H1 (cell line): Measurements from ENCODE around the gene SLC38A2. TPM values are rescaled to one million over a fixed set of nuclear protein-coding genes. Genes with fewer than 3 reads are reported as not detected.

ENCODE experiments used
- BRCA1 ChIP-seq: IDR thresholded peaks from 2 replicates; pipeline ENCODE4 v1.6.1; 2012; ENCODE audit warnings: low read depth, low read length, improper control_type of control experiment
- CHD7 ChIP-seq: fragments of 300-600 bp; sonication (generic); IDR thresholded peaks from 2 replicates; pipeline ENCODE4 v1.7.1; 2012; ENCODE audit warnings: low read length, moderate library complexity, mild to moderate bottlenecking, inconsistent platforms; ENCODE audit not compliant: insufficient replicate concordance
- FOSL1 ChIP-seq: IDR thresholded peaks from 2 replicates; pipeline ENCODE4 v1.6.1; 2011; ENCODE audit warnings: mild to moderate bottlenecking, low read depth, low read length, moderate library complexity; ENCODE audit not compliant: insufficient read depth
- RAD21 ChIP-seq, 2 experiments: IDR thresholded peaks in 1 of 2; conservative IDR thresholded peaks in 1 of 2; 2 replicates each; pipeline ENCODE4 v1.6.1; 2011; ENCODE audit warnings: low read depth in 2 of 2, low read length in 2 of 2, improper control_type of control experiment in 1 of 2, inconsistent platforms in 1 of 2, mild to moderate bottlenecking in 1 of 2, moderate library complexity in 1 of 2
- RNF2 ChIP-seq: fragments of 200-900, 300-1000 bp; sonication (generic); IDR thresholded peaks from 2 replicates; pipeline ENCODE4 v1.7.1; 2016; ENCODE audit warnings: borderline replicate concordance, low read depth, mild to moderate bottlenecking, antibody characterized with exemption, low read length; ENCODE audit not compliant: poor library complexity, severe bottlenecking; ENCODE audit errors: missing control alignments
- ZNF274 ChIP-seq: IDR thresholded peaks from 2 replicates; pipeline ENCODE4 v1.7.0; 2012; ENCODE audit warnings: low read length, borderline replicate concordance; ENCODE audit errors: extremely low read depth
- polyA plus RNA-seq, 7 experiments: library from polyadenylated mRNA; depleted of rRNA in 3 of 7; stranded (reverse) in 5 of 7; unstranded in 2 of 7; fragments of >200 nt in 5 of 7; fragments of 200-250 nt in 2 of 7; gene quantifications; 1 replicate in 5 of 7; 2 replicates in 1 of 7; 4 replicates in 1 of 7; pipeline versions ENCODE4 v1.2.1 to v1.2.3, GENCODE V29; 2011 to 2013; ENCODE audit warnings: missing spikeins in 2 of 7, mixed read lengths in 2 of 7
- total RNA-seq: library from RNA; stranded (reverse); fragmentation: NEBNext Ultra II Directional; extraction: Animal tissue kit (Norgen Biotek cat#: 25700); gene quantifications from 2 replicates; pipeline ENCODE4 v1.2.1, GENCODE V29; 2021

Gene SLC38A2
- total and polyA plus RNA-seq, 2 of the 8 experiments (the other 6 are each of a cell fraction or from before 2014, with no cell fraction given), result 163 to 684 TPM

- TF ChIP-seq CHD7, result no peak
- no peak for TF ChIP-seq BRCA1
- no peak for TF ChIP-seq RNF2
- TF ChIP-seq ZNF274, result no peak
- TF ChIP-seq RAD21 (IDR thresholded peaks at IDR 0.05 in 1 of 2, conservative IDR thresholded peaks at IDR 0.05 in 1 of 2; ENCODE audit: low read depth in 2 of 2, low read length in 2 of 2), result no peak
- no peak for TF ChIP-seq FOSL1
- TF ChIP-seq, all 59 proteins: peak for 0
Measured at GRCh38 chr12:46391630-46392029, 19.1 kb upstream of the SLC38A2 start (continued).
